Measurements from ENCODE around the gene KRTAP24-1. TPM values are rescaled to one million over a fixed set of nuclear protein-coding genes. Genes with fewer than 3 reads are reported as not detected.

The KRTAP24-1 gene
- total and polyA plus RNA-seq, 2 of the 4 experiments (the other 2 are of a cell fraction) = not detected

DNA sequence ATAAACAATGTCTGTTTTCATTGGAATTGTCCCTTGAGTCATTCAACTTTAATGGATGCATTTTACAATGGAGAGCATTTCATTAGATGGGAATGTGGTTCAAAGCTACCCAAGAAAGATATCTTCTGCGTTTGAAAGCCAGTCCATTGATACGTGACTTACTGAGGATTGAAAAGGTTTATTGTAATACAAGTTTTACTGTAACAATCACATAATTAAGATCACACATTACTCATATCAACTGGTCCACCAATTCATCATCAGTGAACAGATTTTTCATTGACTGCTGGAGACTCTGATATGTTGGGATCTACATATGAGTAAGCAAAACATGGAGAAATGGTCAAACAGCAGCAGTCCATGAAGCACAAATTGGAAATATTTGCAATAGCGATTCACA, 32.8 kb downstream of the KRTAP24-1 start:
- no peak for DNase-seq
- Histone ChIP-seq H3K27ac (ENCODE audit: insufficient read depth, low read length) (no peak overlapping the region), H3K27me3 (ENCODE audit: control insufficient read depth, insufficient read depth, low read length) (no peaks in the 10 kb centered on the region), H3K56ac (ENCODE audit: extremely low read depth, insufficient read depth, low read length) (no peak overlapping the region), H4K5ac (ENCODE audit: low read depth, low read length) (no peak overlapping the region), H2BK15ac (ENCODE audit: low read depth, low read length) (no peak overlapping the region), H3K9ac (ENCODE audit: low read depth, low read length) (no peak overlapping the region), H4K91ac (ENCODE audit: insufficient read depth, low read depth, low read length) (no peak overlapping the region), H3K9me3 (ENCODE audit: control insufficient read depth, insufficient read depth, low read length) (peaks cover 2% of the 10 kb centered on the region), H3K79me1 (ENCODE audit: low read depth in 1 of 2, low read length in 2 of 2) (no peaks in the 10 kb centered on the region), H3K4me2 (ENCODE audit: low read depth, low read length) (no peak overlapping the region), H3K4ac (ENCODE audit: low read depth, low read length) (no peak overlapping the region), H2BK20ac (ENCODE audit: low read depth, low read length) (no peak overlapping the region), H4K20me1 (ENCODE audit: insufficient read depth, low read length) (no peaks in the 10 kb centered on the region), H2AFZ (replicated peaks; ENCODE audit: low read length, poor library complexity) (no peak overlapping the region), H3K4me3 (ENCODE audit: insufficient read depth, low read depth, low read length) (no peak overlapping the region), H2AK5ac (ENCODE audit: low read depth, low read length) (no peak overlapping the region), H3K9me1 (ENCODE audit: insufficient read depth, low read length) (no peaks in the 10 kb centered on the region), H2BK5ac (ENCODE audit: low read depth, low read length, poor library complexity, severe bottlenecking) (no peak overlapping the region), H2BK120ac (ENCODE audit: low read depth, low read length) (no peak overlapping the region), H2AK9ac (replicated peaks; ENCODE audit: low read depth, low read length, poor library complexity) (no peak overlapping the region), H3K4me1 (ENCODE audit: control insufficient read depth, insufficient read depth, low read length) (no peaks in the 10 kb centered on the region), H3K36me3 (ENCODE audit: control insufficient read depth, insufficient read depth, low read length) (no peaks in the 10 kb centered on the region), H4K8ac (ENCODE audit: low read depth in 2 of 2, low read length in 2 of 2) (no peak overlapping the region), H3K14ac (replicated peaks; ENCODE audit: low read depth, low read length) (no peak overlapping the region), H3K18ac (ENCODE audit: low read depth, low read length) (no peak overlapping the region), H3K23ac (ENCODE audit: low read depth, low read length) (no peak overlapping the region)
- POLR2A ChIA-PET (ENCODE audit: unreplicated experiment) = no interaction called here
- CTCF ChIA-PET = no interaction called here
- dilution Hi-C loops (cut with HindIII; ENCODE audit: low sequenced_read_pairs, unreplicated experiment) = no loop called here
- TF ChIP-seq, protein P1, sequence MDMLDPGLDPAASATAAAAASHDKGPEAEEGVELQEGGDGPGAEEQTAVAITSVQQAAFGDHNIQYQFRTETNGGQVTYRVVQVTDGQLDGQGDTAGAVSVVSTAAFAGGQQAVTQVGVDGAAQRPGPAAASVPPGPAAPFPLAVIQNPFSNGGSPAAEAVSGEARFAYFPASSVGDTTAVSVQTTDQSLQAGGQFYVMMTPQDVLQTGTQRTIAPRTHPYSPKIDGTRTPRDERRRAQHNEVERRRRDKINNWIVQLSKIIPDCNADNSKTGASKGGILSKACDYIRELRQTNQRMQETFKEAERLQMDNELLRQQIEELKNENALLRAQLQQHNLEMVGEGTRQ (IDR thresholded peaks at IDR 0.05; ENCODE audit: low read depth, low read length) = no peak
- TF ChIP-seq MAFK (IDR thresholded peaks at IDR 0.05; ENCODE audit: low read depth, low read length) (no peak), NFE2L2 (IDR thresholded peaks at IDR 0.05; ENCODE audit: low read depth, low read length) (no peak), RFX5 (IDR thresholded peaks at IDR 0.05; ENCODE audit: low read depth, low read length) (no peak), RAD21 (IDR thresholded peaks at IDR 0.05; ENCODE audit: low read length) (no peak), POLR2A (IDR thresholded peaks at IDR 0.05; ENCODE audit: low read depth, low read length) (no peak), CEBPB (IDR thresholded peaks at IDR 0.05; ENCODE audit: low read depth, low read length) (no peak), SMC3 (IDR thresholded peaks at IDR 0.05; ENCODE audit: low read depth, low read length) (no peak), RCOR1 (IDR thresholded peaks at IDR 0.05; ENCODE audit: insufficient replicate concordance, low read length) (no peak), BHLHE40 (IDR thresholded peaks at IDR 0.05; ENCODE audit: low read depth, low read length) (no peak), CHD1 (IDR thresholded peaks at IDR 0.05; ENCODE audit: low read depth, low read length) (no peak), MXI1 (IDR thresholded peaks at IDR 0.05; ENCODE audit: borderline replicate concordance, low read depth, low read length) (no peak), MAZ (IDR thresholded peaks at IDR 0.05; ENCODE audit: borderline replicate concordance, low read depth, low read length) (no peak), FOS (IDR thresholded peaks at IDR 0.05; ENCODE audit: low read depth, low read length) (no peak)
- TF ChIP-seq, protein P2, sequence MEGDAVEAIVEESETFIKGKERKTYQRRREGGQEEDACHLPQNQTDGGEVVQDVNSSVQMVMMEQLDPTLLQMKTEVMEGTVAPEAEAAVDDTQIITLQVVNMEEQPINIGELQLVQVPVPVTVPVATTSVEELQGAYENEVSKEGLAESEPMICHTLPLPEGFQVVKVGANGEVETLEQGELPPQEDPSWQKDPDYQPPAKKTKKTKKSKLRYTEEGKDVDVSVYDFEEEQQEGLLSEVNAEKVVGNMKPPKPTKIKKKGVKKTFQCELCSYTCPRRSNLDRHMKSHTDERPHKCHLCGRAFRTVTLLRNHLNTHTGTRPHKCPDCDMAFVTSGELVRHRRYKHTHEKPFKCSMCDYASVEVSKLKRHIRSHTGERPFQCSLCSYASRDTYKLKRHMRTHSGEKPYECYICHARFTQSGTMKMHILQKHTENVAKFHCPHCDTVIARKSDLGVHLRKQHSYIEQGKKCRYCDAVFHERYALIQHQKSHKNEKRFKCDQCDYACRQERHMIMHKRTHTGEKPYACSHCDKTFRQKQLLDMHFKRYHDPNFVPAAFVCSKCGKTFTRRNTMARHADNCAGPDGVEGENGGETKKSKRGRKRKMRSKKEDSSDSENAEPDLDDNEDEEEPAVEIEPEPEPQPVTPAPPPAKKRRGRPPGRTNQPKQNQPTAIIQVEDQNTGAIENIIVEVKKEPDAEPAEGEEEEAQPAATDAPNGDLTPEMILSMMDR (conservative IDR thresholded peaks at IDR 0.05; ENCODE audit: low read depth, low read length) = no peak
- TF ChIP-seq, protein P3, sequence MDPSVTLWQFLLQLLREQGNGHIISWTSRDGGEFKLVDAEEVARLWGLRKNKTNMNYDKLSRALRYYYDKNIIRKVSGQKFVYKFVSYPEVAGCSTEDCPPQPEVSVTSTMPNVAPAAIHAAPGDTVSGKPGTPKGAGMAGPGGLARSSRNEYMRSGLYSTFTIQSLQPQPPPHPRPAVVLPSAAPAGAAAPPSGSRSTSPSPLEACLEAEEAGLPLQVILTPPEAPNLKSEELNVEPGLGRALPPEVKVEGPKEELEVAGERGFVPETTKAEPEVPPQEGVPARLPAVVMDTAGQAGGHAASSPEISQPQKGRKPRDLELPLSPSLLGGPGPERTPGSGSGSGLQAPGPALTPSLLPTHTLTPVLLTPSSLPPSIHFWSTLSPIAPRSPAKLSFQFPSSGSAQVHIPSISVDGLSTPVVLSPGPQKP (IDR thresholded peaks at IDR 0.05; ENCODE audit: borderline replicate concordance, low read depth, low read length) = no peak
- no CpG with 5 or more reads among the region's 3 CpGs for WGBS, 2 experiments (ENCODE audit: extremely low coverage in 2 of 2, insufficient read length in 1 of 2)
- intact Hi-C loops (cut with micrococcal nuclease) = no loop called here
- no peak for ATAC-seq (ENCODE audit: low read depth)
- BruUV-seq (replicated peaks) = no TSS peak
- in situ Hi-C loops (cut with MboI; ENCODE audit: low sequenced_read_pairs) = no loop called here
